ENCODE data around the gene ACE. TPM values are rescaled to one million over a fixed set of nuclear protein-coding genes. Genes with fewer than 3 reads are reported as not detected.

Gene ACE
- 15.5 TPM for polyA plus RNA-seq (ENCODE audit: insufficient read length)
- long read RNA-seq, donor 1, partial matches to known transcripts: 6 of 6 reads
- long read RNA-seq, donor 1, other reads (novel, unspliced or antisense): 0 of 6 reads
- long read RNA-seq, donor 2, full-length matches to known transcripts: 1 of 1 reads
- long read RNA-seq, donor 2, partial matches to known transcripts: 0 of 1 reads
- long read RNA-seq, donor 2, other reads (novel, unspliced or antisense): 0 of 1 reads
- long read RNA-seq, donor 3: 0 reads
- long read RNA-seq, donor 4: 0 reads
- long read RNA-seq, donor 5: 0 reads
- long read RNA-seq, donor 6, partial matches to known transcripts: 0 of 1 reads
- long read RNA-seq, donor 6, other reads (novel, unspliced or antisense): 0 of 1 reads
- long read RNA-seq, donor 7, partial matches to known transcripts: 5 of 7 reads
- long read RNA-seq, donor 7, other reads (novel, unspliced or antisense): 0 of 7 reads
- long read RNA-seq, donor 8: 0 reads

DNA sequence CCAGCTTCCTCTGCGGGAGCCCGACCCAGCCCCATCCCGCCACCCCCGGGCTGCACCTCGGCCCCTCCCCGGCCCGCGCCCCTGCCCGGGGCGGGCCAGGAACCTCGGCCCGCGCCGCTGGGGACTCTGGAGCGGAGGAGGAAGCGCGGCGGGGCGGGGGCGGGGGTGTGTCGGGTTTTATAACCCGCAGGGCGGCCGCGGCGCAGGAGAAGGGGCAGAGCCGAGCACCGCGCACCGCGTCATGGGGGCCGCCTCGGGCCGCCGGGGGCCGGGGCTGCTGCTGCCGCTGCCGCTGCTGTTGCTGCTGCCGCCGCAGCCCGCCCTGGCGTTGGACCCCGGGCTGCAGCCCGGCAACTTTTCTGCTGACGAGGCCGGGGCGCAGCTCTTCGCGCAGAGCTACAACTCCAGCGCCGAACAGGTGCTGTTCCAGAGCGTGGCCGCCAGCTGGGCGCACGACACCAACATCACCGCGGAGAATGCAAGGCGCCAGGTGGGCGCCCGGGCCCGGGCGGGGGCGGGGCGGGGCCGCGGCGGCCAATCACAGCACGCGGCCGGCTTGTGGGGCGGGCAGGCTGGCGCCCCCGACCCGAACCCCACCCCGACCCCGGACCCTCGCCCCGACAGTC, at the start of gene ACE:
ACE (plus strand) TSS at position 208 of the 626 bp plus-strand sequence; CDS start at position 242, 34 bp downstream.
- DNase-seq: no peak

DNA sequence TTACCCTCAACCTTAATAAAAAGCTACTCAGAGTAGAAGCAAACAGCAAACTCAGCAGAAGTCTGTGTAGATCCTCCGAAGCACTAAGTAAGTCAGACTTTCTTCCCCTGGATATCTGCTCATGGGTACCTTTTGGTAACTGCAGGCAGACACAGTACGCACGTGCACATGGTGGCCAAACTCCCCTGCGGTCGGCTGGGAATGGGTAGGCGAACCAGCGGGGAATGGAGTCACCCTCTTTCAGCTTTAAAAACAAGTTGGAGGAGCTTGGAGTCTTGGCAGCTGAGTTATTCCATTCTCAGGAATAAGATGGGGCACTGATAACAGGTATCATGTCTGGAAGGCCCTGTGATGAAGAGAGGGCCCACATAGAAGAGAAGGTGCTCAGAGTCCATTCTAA, 47.1 kb upstream of the ACE start:
- no peak for DNase-seq

DNA sequence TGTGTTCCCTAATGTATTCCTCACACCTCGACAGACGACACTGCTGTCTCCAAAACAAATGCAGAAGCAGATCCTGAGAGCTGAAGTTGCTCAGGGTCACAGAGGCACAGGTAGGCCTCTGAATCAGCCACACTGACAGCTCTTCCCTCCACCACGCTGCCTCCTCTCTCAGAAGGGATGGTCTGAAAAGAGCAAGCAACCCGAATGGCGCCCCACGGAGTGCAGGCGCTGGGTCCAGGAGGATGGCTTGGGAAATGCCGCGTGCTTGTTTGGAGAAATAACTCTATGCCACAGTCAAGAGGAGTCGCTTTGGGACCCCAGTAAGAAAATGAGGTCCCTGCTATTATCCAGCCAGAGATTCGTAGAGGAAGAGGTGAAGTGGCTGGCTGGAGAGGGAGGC, 46.6 kb upstream of the ACE start:
- no peak for DNase-seq

DNA sequence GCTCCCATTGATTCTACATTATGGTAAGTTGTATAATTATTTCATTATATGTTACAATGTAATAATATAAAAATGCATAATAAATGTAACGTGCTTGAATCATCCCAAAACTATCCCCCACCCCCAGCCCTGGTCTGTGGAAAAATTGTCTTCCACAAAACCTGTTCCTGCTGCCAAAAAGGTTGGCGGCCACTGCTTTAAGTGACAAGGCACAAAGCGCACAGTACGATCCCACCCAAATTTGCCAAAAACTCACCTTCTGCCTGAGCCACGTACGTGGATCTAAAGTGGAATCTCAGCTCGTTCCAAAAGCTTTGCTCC, 45.3 kb upstream of the ACE start:
- no peak for DNase-seq

DNA sequence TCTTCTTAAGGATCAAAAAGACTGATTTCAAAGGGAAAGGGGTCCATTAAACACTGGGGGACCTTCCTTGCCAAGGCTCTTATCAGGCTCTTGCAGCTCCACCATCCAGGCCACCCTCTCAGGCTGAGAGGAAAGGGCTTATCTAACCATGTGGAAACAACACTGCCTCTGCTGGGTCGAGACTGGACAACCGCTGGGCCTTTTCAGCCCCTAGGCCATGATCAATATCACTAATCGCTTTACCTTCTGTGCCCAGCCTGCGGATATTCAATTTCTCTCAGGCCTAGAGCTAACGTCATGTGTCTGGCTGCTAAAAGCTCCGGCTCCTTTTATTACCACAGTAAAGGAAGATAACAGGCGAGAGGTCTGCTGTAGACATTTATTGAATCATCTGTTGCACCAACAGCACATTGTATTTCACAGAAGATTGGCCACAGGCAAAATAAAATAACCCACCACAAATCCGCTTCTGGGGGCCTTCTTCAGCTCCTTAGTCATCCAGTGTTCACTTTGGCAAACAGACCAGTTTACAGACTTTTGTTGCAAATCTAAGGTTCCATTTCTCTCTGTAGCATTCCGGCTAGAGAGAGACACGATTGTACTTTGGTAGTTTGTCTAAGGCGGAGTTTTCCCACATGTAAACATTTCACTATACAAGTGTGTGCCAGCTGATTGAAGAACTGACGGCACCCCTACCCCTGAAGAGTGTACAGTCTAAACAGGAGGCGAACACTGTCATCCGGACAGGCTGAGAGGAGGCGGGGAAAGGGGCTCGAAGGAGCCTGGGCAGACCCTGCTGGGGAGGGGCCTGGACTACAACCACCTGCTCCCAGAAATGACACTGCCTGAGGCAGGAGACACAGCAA, 44.7 kb upstream of the ACE start:
- no peak for DNase-seq

DNA sequence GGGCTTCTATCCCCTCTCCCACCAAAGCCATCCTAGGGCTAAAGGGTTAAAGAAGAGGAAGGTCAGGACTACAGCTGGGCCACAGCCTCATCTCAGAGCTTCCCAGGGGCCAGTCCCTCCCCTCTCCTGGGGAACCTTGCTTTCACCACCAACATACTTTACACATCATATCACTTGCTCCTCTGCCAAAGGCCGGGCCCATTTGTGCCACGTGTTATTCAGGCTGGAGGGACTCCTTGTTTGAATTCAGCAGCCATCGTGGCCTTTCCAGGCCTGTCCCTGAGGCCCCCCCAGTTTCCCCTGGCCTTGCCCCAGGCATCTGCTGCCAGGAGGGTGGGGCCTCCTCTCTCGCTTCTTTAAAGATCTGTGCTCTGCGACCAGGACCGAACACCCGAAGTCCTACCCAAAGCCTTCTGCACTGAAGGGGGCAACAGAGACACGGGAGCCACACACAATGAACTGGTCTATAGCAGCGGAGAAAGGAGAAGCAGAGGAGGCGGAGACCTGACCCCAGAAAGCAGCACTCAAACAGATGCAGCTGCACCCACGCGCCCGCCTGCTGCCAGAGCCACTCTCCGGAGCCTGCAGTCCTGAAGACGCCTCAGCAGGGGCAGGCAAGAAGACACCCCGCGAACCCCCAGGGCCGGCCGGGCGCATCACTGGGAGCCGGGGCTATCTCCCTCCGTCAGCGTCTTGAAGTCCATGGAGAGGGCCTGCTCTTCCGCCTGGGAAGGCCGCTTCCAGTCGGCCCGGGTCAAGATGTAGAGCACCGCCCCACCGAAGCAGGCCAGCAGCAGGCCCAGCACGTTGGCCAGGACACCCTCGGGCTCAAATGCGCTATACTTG, 42.9 kb upstream of the ACE start:
- no peak for DNase-seq

DNA sequence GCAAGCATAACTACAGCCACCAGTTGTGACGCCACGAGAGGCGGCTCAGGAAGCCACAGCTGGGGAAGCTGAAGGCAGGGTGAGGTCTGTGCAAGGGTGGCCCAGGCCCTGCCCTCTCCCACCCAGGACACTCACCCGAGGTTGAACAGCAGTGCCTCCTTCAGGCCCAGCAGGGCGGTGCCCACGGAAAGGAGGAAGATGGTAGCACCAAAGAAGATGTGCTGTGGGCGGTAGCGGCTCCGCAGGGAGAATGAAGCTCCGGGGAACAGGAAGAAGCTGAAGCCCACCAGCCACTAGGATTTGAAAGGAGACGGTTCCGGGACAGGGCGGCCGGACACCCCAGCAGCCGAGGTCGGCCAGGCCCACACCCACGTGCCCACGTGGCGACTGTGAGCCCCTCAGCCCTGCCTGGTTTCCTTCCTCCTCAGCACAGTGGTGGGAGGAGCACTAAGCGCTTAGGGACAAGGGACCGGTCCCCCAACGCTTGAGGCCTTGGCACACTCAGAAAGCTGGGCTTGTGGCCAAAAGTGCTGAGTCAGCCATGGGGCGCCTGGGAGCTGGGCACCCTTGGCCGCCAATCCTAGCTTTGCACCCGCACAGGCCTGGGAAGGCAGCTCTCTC, 41.8 kb upstream of the ACE start:
- DNase-seq: no peak

DNA sequence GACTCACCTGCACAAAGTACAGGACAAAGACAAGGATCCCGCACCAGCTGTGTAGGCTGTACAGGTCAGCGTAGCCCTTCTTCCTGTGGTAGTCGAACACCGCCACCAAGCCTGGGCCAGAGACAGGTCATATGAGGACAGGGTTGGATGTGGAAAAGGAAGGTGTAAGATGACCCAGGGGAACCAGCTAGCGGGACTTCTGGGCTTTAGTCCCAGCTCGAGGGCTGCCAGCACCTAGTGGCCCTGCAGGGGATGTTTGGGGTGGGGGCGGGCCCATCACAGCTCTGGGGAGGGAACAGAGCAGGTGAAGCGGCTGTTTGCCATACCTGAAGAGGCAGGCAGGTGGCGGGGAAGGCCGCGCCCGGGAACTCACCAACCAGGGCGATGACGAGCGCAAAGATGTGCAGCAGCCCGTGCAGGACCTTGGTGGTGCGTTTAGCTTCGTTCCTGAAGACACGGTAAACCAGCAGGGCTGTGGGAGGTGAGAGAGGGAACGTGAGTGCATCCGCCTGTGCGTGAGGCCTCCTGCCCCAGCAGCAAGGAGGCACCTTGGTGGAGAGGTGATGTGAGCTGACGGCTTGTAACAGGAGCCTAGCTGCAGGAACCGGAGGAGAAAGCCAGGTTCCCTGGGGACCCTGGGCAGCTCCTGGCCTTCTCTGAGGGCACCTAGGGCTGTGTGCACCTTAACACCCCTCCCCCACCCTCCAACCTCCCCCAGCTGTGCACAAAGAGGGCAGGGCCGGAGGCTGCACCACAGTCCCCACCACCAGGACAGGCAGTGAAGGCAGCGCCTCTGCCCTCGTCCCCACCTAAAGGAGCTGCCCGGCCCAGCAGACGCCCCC, 41.0 kb upstream of the ACE start:
- DNase-seq: no peak

DNA sequence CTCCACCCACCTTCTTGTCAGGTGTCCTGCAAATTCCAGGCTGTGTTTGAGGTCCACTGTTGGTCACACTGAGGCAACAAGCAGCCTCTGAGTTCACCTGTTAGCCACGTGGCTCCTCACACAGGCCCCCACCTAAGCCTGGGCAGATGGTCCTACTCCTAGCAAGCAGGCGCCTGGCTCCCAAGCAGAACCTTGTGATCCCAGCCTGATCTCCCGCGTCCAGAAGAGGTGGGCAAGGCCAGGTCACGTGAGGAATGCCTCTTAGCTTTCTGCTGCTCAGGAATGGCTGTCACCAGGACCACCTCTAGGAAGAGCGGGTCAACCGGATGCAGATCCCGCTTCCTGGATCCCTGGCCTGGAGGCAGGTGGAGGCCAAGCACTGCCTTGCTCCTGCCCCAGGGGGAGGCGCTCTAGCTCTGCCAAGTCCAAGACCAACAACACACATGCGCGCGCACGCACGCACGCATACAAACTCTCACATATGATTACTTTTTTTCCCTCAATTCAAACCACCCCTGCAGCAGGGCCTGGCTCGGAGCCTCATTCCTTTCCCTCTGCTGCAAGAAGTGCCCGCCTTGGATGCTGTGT, 40.2 kb upstream of the ACE start:
- DNase-seq: no peak

DNA sequence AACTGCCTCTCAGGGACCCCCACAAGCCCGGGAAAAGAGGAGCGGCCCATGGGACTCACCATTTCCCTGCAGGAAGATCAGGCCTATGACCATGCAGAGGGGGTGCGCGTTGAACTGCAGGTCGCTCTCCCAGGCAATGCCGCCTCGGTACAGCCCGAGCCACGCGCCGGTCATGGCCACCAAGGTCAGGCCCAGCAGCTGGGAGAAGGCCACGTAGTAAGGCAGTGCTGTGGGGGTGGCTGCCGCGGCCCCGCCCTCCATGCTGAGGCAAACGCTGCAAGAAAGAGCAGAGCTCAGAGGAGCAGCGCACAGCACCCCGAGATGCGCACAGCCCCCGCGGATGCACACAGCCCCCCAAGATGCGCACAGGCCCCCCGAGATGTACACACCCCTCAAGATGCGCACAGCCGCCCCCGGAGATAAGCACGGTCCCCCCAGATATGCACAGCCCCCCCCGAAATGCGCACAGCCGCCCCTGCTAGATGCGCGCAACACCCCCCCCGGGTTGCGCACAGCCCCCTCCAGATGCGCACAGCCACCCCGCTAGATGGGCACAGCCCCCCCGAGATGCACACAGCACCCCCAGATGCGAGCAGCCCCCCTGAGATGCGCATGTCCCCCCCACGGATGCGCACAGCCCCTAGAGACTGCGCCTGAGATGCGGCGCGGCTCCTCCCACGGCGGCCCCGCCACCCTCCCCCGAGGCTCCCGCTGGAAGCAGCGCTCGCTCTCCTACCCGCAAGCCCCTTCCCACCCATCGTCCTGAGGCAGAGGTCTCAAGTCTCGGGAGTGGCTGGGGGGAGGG, 39.4 kb upstream of the ACE start:
- DNase-seq: no peak

DNA sequence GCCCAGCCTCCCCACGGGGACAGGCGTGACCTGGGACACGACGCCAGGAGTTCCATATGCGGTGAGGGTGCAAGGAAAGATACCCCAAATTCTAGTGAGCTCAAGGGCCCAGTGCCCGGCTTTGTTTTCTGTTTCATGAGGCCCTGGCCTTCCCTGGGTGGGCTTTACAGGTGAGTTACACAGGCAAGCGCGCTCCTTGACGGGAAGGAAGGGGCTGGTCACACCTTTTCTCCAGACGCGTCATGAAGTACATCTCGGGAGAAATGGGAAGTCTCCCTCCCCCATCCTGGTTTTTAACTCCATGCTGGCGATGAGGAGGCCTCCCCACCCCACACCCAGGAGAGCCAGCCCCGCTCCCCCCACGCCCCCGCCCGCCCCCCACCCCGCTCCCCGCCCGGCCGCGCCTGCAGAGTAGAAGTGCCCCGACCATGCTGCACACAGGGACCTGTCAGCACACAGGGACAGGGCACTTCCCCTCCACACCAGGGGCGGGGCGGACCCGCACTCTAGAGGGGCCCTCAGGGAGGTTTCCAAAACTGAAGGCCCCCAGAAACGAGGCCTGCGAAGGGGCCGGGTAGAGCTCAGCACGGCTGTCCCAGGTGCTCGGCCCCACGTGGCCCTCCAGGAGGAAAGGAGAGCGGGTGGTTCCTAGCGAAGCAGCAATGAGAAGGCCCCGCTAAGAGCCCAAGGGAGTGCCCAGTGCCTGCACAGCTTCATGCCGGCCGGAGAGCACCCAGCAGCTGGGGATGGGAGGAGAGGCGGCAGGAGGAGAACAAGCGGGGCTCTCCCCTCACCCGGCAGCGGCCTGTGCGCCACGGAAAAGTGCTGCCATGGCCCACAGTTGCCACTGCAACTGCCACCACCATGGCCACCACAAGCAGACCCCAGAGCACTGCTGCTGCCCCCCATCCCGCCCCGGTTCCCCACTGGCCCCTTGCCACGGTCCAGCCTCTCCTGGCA, 38.5 kb upstream of the ACE start:
- no peak for DNase-seq

DNA sequence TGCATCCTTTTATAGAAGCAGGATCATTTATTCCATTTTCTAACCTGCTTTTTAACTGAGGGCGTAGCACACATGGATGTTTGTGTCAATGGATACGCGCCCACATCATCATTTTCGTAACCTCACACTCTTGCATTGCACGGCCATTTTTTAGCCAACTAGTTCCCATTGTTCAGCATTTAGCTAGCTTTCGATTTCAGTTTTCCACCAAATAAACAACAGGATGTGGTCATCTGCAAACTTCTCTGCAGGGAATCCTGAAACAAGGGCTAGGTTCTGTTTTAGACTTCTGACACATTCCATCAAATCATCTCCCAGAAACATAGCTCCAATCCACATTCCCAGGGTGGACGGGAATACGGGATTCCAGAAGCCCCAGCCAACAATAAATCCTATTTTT, 37.2 kb upstream of the ACE start:
- DNase-seq: no peak

DNA sequence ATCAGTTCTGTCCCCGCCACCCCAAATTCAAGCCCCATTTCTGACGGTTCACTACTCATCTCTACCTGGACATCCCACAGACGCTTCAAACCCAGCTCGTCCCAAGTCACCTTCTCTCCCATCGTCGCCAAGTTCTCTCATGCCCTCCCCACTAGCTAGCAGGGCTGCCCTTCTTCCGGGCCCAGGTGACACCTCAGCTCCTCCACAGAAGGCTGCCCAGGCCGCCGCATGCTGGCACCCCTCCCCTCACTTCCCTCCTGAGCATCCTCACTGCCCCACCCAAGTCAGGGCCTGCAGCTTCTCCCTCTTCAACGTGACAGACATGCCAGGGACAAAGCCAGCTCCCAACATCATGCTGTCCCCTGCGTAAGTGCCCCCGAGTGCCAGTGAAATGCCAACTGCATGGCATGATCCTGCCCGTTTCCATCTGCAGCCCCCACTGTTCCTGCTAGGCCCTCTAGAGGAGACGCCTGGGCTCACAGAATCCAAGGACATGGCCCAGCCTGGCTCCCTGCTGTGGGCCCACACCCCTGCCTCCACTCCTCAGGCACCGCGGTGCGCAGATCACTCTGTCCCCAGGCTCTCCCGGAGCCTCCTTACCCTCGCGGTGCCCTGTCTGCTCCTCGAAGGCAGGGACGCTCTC, 36.6 kb upstream of the ACE start:
- DNase-seq: no peak

DNA sequence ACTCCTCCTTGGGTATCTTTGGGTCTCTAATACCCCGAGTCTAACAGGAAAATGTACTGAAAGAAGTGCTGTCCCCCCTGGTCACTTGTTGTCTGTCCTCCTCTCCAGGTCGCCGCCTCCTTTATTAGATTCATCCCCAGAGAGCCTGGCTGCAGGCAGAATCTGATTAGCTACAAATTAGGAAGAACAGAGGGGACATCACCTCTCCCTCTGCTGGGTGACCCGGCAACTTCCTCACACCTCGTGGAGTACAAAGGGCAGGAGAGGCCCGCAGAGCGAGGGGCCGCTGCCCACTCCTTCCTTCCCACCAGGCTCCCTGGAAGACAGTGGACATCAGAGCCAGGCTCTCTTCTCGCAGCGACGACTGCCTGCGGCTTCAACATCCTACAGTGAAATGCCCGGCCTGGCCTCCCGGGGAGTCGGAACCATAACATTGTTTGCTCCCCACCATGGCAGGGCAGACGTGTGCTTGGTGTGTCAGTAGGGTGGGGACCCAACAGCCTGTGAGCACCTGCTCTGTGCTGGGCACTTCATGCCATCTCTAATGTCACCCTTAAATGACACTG, 36.0 kb upstream of the ACE start:
- no peak for DNase-seq

DNA sequence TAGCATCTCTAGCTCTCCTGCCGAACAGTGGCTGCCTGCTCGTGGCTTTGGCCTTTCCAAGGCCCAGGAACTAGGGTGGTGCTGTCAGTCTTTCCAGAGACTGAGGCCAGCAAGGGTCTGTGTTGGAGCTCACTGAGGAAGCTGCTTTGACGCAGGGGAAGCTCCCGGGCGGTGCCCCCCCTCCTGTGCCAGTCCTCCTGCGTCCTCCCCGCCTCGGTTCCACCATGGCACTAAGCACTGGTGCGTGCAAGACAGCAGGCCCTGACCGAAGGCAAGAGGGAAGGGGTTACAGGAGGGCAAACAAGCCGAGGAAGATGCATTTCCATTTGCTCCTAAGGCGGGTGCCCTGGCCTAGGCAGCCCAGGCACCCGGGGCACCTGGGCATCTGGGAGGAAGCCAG, 35.2 kb upstream of the ACE start:
- no peak for DNase-seq

DNA sequence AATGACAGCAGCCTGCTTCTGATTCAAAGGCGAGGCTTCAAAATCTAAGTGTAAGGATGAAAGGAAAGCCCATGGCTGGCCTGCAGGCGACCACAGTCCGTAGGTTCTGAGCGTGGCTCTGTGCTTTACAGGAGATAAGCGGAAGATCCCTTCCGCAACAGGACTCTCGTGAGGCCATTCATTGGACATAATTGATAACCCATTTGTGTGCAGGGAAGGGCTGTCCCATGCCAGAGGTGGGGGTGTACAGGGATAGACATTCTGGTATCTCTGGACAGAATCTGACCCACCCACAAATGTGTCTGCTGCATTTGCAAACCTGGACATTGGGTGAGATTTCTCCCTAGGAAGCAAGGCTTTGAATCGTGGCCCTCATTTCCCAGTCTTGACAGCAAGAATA, 34.8 kb upstream of the ACE start:
- DNase-seq: no peak

DNA sequence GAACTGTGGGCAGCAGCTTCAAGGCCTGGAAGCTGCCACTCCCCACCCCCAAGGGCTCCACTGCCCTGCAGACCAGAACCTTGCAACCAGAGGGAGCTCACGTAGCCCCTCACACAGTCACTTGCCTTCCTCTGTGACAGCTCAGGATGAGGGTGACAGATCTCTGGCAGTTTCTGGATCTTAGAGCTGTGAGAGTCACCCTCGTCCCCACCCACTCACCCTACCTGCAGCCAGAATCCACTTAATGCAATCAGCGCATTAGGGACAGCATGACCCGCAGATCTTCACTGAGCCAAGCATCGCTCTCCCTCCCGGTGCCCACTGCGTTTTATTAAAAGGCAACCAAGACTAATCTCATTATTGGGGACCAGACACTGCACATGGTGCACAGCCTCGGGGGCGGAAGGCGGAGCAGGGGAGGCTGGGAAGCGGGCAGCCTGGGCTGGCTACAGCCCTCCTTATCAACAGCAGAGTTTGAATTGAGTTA, 34.3 kb upstream of the ACE start:
- DNase-seq: no peak

All from left kidney (tissue), 8 donors.